GM19324 (cell line): Measurements from ENCODE around the gene GALNT10.

Experiments
- ATAC-seq: cut with Tn5 transposase; IDR thresholded peaks from one replicate; pipeline ENCODE4 v1.9.1; 2021; ENCODE audit warnings: mild to moderate bottlenecking, moderate library complexity; ENCODE audit not compliant: unreplicated experiment, low FRiP score

The GALNT10 gene

DNA sequence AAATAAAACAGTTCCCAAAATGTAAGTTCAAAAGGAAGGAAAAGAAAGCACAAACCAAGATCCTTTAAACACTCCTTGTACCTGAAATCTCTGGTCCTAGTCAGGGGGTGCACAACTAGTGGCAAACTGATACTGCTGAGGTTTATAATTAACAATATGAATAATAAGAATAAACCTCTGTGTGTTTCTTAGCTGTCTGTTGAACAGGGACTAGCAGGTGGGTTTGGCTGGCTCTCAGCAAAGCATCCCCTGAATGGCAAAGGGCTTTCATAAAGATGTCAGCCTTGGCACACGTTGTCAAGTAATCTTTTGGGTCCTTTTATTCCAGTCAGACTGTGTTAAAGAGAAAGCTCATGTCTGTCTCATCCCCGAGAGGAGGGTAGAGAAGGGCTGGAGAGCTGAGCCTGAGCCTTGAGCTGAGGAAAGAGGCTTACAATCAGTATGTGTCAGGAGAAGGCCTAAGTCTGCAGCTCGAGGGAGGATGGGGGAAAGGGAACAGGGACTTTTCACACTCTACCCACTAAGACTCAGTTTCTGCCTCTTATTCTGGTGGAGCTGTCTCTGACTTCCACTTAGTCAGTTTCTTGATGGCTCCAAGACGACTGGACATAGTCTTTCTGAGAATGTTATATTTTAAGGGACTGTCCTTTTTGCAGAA is 123.0 kb downstream of the GALNT10 start:
- no peak for ATAC-seq

DNA sequence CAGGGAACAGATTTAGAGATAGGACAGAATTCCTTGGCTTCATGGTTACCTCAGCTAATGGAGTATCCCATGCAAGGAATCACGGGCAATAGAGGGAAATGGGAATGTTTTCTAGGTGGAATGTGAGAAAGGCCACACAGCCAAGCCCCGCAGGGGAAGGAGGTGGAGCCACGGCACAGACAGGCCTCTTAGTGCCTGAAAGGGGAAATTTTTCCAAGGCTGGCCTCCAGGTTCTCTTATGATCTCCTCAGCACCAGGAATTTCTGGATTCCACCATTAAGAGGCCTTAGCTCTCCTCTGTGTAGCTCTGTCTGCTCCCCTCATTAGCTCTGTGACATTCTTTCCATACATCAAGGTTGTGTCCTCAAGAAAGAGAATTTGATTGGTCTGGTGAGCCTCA is 124.7 kb downstream of the GALNT10 start:
- no peak for ATAC-seq

DNA sequence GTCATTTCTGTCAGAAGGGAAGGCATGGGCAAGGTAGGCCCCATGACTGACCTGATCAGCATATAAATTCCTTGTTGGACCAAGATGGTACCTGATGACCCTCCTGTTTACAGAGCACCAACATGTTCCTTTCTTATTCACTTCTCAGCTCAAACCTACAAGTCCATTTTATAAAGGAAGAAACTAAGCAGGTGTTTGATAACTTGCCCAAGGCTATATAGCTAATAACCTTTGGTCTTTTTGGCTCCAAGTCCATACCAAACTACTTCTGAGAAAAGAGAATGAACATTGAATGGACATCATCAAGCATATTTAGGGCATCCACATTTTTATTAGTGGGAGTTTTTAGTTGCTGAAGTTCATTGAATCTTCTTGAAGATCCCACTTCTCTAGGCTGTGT is 125.2 kb downstream of the GALNT10 start:
- no peak for ATAC-seq

DNA sequence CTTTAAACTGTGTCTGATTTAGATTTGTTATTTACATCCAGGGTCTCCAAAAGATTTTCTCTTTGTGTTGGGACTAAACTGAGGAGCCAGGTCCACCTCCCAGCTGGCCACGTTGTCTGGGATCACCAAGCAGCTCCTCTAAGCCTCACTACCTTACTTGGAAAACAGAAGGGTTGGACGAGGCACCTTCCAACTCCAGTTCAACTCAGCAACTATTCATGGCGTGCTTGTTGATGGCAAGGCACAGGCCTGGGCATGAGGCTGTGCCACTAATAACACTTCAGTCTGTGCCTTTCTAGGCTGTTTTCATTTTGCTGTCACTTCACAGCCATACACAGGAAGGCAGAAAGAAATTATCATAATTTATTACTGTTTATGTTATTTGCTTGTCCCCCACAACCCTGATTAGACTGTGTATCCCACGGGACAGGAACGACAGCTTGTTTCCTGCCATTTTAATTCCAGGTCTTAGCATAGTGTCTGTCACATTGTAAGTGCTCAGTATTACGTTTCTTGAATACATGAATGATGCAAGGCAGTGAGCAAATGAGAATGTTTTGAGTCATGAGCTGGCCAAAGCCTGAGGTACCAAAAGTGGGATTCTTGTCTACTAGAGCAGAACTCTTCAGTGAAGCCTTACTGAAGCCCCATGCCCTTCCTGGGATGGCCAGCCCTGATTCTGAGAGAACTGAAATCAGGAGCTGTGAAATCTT is 125.8 kb downstream of the GALNT10 start:
- no peak for ATAC-seq

DNA sequence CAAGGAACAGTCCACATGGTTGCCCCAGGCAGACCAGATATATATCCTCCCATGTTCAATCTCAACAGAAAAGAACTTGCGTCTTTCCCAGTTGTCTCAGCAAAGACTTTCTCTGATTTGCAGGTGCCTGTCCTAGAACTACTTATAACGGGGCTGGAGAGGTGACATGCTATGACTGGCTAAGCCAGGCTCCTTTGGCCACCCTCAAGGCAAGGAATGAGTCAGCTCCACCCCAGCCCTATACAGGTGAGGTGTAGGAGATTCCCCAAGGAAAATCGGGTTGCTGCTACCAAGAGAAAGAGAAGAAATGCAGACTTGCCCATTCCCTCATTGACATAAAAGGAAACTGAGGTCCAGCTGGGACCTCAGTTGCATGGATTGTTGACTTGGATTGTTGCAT is 127.4 kb downstream of the GALNT10 start:
- no peak for ATAC-seq

DNA sequence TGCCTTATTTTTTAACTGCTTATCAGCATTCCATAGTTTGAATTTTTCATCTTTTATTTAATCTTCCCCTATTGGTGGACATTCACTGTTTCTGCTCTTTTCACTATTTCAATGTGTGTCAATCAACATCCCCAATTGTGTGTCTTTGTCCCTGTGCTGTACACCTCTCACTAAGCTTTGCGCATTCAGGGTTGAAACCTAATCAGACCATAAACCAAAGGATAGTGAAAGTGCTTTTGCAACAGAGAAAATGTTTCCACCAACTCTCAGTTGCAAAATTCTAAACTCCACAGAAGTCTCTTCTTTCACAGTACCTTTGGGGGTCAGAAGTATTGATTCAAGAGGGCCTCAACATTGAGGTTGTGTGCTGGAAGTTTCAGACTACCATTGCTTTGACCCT is 128.2 kb downstream of the GALNT10 start:
- ATAC-seq: no peak

DNA sequence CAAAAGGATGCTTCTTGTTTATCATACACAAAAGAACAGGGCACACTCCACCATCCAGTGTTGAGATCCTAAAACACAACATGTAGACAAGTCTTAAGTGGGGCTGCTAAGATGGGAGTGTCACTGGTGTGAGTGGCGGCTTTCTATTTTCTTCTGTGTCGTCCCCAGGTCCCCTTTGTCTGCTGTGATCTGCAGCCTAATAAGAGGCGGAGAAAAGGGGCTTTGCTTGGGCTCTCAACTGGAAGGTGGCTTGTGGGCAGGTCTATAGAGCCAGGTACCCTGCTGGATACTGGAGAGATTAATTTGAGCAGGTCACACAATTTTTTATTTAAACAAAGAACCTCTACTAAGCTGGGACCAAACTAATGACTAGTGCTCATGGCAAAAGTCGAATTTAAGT is 129.2 kb downstream of the GALNT10 start:
- no peak for ATAC-seq

DNA sequence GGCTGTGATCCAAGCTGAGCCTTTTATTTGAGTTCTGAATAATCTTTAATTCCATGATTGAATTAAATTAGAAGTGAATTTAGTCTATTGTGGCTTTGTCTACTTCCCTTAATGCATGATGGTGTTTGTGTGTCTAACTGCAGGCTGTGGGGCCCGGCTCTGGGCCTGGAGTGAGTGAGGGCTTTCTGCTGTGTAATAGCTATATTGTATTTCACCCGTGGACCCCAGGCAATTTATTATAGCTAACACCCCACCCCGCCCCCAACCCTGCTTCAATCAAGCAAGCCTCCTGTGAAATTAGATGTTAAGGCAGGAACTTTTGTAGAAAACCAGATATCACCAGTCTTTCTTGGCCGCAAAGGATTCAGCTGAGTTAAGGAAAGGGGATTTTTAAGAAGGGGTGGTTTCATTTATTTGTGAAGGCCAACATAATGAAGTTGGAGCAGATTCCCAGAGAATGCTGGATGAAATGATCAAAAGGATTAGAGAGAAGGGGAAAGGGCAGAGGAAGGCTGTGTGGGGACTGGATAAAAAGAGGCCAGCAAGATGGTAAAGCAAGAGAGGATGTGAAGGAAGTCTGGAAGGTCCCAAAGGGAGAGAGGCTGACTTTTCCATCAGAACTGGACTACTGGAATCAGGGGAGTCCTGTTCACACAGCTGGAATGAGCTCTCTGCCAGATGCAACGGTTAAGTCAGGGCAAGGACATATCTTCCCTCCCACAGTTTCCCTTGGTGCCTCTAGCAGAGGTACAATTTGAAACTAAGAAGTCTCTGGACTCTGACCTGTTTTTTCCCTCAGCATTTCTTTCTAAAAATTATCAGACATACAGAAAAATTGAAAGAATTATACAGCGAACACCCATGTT is 129.9 kb downstream of the GALNT10 start:
- ATAC-seq: no peak

DNA sequence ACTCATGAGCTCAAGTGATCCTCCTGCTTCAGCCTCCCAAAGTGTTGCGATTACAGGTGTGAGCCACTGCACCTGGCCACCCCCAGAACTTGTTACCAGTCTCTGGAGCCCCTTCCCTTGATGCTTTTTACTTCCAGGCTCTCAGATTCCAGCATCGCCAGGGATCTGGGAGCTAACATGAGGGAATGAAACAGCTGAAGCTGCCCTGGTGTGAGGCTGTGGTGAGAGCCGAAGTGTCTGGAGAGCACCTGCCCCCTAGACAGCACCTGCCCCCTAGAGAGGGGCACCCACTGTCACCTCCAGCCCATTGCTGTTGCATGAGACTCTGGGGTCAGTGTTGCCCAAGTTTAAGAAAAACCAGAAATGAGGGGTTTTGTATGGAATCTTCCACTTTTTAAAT is 131.0 kb downstream of the GALNT10 start:
- ATAC-seq: no peak

DNA sequence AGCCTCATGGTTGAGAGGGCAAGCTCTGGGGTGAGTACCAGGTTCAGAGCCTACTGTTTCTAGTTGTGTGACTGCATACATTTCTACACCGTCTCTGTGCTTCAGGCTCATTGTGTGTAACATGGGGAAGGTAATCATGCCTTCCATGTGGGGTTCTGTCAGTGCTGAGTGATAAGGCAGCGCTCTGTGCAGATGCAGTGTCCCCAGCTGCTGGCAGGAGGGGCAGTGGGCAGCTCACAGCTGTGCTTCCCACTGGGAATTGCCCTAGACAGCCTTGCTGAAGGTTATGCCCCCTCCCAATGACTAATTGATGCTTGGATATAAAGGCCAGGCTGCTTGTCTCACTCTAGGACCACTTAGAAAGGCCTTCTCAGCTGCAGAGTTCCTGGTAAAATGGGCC is 133.5 kb downstream of the GALNT10 start:
- ATAC-seq: no peak

DNA sequence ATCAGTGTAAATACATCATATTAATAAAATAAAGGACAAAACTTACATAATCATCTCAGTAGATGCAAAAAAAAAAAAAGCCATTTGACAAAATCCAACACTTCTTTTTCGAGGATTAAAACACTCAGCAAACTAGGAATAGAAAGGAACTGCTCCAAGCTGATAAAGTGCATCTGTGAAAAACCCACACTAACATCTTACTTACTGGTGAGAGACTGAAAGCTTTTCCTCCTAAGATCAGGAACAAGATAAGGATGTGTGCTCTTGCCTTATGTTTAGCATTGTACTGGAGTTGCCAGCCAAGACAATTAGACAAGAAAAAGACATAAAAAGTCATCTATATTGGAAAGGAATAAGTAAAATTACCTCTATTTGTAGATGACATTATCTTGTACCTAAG is 135.0 kb downstream of the GALNT10 start:
- no peak for ATAC-seq

DNA sequence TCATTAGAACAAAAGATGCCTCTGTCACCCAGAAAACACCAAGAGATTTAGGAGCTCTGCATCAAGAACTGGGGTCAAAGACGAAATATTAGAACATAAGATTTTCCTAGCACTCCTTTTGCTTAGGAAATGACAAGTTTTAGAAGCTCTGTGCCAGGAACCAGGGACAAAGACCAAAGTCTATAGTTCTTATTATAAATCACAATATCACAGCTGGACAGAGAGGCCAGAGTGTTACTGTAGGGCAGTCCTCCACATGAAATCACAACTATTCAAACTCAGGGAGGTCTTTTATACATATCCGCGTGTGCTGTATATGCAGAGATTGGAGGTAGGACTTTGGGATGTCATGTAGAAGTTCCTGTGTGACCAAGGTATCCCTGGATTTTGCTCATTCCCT is 138.5 kb downstream of the GALNT10 start:
- ATAC-seq: no peak

DNA sequence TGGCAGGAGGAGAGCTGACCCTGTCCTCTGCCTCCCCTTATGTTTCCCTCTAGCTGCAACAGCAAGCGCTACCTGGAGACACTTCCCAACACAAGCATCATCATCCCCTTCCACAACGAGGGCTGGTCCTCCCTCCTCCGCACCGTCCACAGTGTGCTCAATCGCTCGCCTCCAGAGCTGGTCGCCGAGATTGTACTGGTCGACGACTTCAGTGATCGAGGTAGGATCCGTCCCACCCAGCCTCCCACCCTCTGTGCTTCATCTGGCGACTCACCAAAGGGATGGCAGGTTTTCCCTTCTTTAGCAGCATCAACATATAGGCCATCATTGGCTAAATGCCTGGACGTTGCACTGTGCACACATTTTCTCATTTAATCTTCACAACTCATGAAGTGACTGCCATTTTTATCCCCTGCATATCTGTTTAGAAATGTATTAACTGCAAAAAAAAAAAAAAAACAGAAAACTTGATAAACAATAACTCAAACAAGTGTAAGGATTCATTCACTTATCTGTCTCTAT is 139.0 kb downstream of the GALNT10 start:
- ATAC-seq: no peak

DNA sequence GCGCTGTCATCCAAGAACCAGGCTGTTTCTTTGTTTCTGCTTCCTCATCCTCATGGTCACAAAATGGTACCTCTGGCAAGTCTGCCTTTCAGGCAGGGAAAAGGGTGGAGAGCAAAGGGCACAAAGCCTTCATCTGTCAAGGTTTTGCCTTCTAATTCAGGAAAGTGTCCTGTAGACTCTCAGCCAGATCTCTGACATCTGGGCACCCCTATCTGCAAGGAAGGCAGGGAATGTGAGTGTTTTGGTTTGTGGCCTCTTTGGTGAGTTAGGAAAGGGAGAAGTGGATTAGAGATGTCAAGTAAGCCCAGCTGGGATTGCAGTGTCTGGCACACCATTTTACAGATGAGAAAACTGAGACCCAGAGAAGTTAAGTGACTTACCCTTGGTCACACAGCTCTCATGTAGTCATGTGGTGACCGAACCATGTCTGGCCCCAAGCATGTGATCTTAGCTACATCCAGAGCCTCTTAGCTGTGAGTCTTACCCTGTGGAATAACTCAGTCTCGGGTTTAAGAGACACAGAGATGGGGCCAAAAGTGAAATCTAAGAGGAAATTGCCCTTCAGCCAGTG is 139.6 kb downstream of the GALNT10 start:
- no peak for ATAC-seq

DNA sequence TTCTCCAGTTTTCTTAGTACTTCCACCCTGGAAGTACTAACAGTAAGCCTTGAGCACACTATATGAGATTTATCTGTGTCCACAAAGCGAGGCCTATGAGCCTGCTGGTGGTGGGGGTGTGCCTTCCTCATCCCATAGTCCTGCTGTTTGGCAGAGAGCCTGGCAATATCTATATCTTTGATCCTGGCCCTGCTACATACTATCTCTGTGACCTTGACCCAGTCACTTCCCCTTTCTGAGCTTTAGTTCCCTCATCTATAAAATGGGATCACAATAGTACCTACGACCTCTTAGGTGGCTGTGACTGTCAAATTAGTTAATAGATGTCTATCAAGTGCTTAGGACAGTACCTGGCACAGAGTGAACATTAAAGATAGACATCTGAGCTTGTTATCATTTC is 140.7 kb downstream of the GALNT10 start:
- ATAC-seq: no peak

DNA sequence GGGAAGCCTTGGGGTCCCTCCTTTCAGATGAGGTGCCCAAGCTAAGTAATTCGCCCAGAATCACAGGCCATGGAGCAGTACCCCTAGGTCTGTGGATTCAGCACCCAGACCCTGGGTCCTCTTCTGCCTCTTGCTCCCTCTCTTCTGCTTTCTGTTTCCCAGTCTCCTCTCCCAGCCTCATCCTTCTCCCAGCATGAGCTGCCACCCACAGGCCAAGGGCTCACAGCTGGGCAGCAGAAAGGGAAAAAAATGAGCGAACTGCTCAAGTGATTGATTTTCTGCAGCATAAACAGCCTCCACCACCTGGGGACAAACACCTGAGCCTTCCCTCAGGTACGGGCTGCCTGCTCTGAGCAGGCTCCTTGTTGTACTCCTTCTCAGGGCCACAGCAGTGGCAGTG is 141.4 kb downstream of the GALNT10 start:
- no peak for ATAC-seq

DNA sequence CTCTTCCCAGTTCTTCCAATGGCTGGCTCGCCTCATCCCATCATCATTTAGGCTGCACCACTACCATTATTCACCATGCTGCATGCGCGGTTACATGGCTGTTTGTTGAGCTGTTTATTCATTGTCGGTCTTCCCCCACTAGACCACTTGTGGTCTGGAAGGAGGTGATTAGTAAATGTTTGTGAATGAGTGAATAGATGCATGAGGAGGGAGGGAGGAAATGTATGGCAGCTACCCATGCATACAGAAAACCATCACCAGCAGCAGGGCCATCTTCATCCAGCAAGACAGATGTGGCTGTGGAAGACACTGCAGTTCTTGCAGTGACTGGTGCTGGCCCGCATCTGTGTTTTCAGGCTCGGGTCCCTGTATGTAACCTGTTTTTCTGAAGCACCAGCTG is 141.9 kb downstream of the GALNT10 start:
- ATAC-seq: no peak

DNA sequence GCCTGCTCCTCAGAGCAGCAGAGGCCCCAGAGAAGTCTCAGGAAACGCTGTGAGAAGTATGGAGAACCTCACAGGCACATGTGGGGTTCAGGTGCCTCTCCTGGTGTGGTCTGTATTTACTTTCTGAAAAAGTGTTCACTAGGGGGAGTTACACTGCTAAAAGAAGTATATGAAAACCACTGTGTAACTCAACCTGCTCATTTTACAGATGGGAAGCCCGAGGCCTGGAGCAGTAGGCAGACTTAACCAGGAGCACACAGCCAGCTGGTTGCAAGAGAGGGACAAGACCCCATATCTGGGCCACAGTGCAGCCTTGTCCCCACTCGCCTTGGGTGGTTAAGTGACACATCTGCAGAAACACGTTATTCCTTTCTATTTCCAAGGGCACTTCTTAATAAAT is 142.5 kb downstream of the GALNT10 start:
- no peak for ATAC-seq

DNA sequence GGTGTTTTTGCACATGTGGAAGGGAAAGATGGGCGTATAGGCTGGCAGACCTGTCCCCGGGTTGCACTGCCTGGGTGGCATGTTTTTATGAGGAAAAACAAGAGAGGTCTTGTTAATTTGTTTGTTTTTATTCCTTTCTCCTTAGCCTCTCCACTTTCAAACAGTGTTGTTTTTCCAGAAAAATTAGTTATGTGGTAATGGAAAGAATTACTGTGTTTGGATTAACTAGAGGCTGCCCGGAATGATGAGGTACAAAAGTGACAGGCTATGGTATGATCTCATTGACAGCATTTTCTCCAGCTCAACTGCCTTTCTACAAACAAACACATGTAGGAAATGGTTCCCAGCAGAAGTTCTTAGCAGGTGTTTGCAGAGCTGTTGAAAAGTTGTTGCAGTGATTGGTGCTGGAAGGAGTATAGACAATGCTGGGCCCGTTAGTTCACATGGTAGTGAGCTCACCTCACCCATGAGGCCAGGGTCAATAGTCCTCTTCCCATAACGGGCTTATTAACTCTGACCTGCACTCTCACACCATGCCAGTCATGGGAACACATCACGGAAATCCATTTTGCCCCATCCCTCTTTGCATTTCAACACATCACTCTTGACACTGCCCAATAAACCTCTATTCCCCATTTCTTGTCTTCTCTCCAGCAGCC is 144.0 kb downstream of the GALNT10 start:
- ATAC-seq: no peak

DNA sequence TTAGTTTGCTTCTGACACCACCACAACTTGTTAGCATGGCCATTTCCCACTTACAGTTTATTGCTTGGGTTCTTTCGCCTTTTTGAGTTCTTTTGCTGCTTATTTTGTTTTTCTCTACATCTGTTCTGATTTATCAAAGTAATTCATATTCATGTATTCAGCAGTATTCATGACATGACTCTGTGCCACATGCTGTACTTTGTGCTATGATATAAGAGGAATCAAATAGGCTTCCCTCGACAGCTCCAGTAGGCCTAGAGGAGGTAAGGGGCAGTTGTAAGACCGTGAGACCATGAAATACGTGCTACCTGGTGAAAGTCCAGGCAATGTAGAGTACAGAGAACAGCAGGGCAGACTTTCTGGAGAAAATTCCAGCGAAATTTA is 144.5 kb downstream of the GALNT10 start:
- ATAC-seq: no peak

DNA sequence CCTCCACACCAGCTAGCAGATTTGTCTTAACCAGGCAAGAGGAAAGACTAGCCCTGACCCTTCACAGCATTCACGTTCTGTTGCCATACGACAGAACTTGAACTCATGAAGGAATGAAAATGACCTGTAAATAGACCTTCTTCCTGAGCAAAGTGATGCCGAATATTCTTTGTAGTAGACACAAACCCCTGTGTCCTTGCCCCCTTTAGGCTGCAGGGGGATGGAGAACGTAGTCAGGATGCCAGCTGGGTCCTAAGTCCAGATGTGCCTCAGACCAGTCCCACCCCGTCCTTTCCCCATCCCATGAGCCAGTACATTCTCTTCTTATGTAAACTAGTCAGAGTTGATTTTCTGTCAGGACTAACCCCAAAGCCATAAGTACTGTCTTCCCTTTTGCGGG is 151.1 kb downstream of the GALNT10 start:
- ATAC-seq: no peak
